HepG2 (cell line): ENCODE data around the gene CADM2.

Experiments
- ASH2L ChIP-seq: fragments of 300-600, 200-600 bp; sonication (generic); IDR thresholded peaks from 2 replicates; pipeline ENCODE4 v1.7.0; 2017; ENCODE audit warnings: low read depth, mild to moderate bottlenecking, moderate library complexity, mixed read lengths, low read length; ENCODE audit not compliant: insufficient read length
- HMG20A ChIP-seq: IDR thresholded peaks from 2 replicates; pipeline ENCODE4 v1.6.1; 2016; ENCODE audit warnings: borderline replicate concordance
- MAFG ChIP-seq: sonication (generic); formaldehyde crosslinking; IDR thresholded peaks from 2 replicates; pipeline ENCODE4 v1.5.1; 2020; ENCODE audit warnings: mild to moderate bottlenecking, missing genetic modification reagents
- POLR2A ChIP-seq, 2 experiments: IDR thresholded peaks; 2 replicates each; pipeline ENCODE4 v1.6.1; 2011; ENCODE audit warnings: low read depth in 2 of 2, low read length in 2 of 2, mild to moderate bottlenecking in 1 of 2, moderate library complexity in 1 of 2; ENCODE audit not compliant: insufficient read depth in 1 of 2
- TBL1XR1 ChIP-seq: fragments of 150-350 bp; IDR thresholded peaks from 2 replicates; pipeline ENCODE4 v1.6.1; 2014; ENCODE audit warnings: borderline replicate concordance, low read length; ENCODE audit not compliant: partially characterized antibody
- ZNF788 ChIP-seq: sonication (generic); formaldehyde crosslinking; IDR thresholded peaks from 2 replicates; pipeline ENCODE4 v1.5.0; 2020; ENCODE audit warnings: mild to moderate bottlenecking, missing genetic modification reagents, borderline replicate concordance
- TF ChIP-seq, protein P1 (sequence below): sonication (generic); formaldehyde crosslinking; IDR thresholded peaks from 2 replicates; pipeline ENCODE4 v1.4.0; 2020; ENCODE audit warnings: mild to moderate bottlenecking, missing genetic modification reagents

DNA sequence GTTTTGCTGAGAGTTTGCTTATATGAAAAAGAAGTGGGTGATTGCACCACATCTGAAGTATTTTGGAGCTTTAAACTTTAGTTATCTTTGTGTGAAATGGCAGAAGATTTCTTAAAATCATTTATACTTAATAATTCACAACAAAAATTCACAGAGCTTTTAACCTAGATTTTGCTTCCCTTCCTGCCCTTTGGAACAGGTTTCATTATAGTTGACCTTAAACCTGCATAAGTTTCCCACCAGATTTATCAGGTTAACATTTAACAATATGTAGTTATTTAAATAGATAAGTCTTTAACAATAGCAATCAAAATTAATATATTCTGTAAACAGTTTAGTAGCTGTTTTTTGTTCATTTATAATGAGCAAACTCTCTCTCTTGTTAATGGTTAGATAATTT is 30.3 kb downstream of the CADM2 start:
- no peak for TF ChIP-seq ASH2L
- TF ChIP-seq POLR2A (IDR thresholded peaks at IDR 0.05; ENCODE audit: insufficient read depth in 1 of 2, low read depth in 2 of 2, low read length in 2 of 2): no peak
- TF ChIP-seq, protein P1, sequence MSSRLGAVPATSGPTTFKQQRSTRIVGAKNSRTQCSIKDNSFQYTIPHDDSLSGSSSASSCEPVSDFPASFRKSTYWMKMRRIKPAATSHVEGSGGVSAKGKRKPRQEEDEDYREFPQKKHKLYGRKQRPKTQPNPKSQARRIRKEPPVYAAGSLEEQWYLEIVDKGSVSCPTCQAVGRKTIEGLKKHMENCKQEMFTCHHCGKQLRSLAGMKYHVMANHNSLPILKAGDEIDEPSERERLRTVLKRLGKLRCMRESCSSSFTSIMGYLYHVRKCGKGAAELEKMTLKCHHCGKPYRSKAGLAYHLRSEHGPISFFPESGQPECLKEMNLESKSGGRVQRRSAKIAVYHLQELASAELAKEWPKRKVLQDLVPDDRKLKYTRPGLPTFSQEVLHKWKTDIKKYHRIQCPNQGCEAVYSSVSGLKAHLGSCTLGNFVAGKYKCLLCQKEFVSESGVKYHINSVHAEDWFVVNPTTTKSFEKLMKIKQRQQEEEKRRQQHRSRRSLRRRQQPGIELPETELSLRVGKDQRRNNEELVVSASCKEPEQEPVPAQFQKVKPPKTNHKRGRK (CRISPR knock-in tag): no peak
- no peak for TF ChIP-seq MAFG (CRISPR knock-in tag)
- TF ChIP-seq HMG20A (CRISPR knock-in tag): no peak
- no peak for TF ChIP-seq ZNF788
- TF ChIP-seq TBL1XR1: no peak
